Lower lobe of right lung (tissue), 2 donors: Measurements from ENCODE around the gene RCC1. TPM values are rescaled to one million over a fixed set of nuclear protein-coding genes. Genes with fewer than 3 reads are reported as not detected.
"Not testable (repeated sequence)": the region's sequence is repeated elsewhere in the genome, so short reads cannot be mapped to it uniquely, and the experiment has no call there.

Source experiments
- ATAC-seq, 2 donors: fragments of 200-7000 bp; cut with Tn5 transposase; one replicate each; pipeline ENCODE4 v1.9.1; 2020 to 2022; ENCODE audit warnings: mild to moderate bottlenecking in 2 of 2, moderate library complexity in 2 of 2
- DNase-seq: peaks from one replicate; pipeline ENCODE4 v3.0.0-alpha.2; 2020
- H3K27ac ChIP-seq: fragments of 200-600 bp; one replicate; pipeline ENCODE4 v1.8.0; 2022
- H3K27me3 ChIP-seq: fragments of 200-600 bp; one replicate; pipeline ENCODE4 v1.8.0; 2022; ENCODE audit warnings: low read depth
- H3K36me3 ChIP-seq: fragments of 200-600 bp; one replicate; pipeline ENCODE4 v1.8.0; 2022; ENCODE audit warnings: mild to moderate bottlenecking
- H3K4me1 ChIP-seq: fragments of 200-600 bp; one replicate; pipeline ENCODE4 v1.8.0; 2022
- H3K4me3 ChIP-seq: fragments of 200-600 bp; one replicate; pipeline ENCODE4 v1.8.0; 2022; ENCODE audit warnings: mild to moderate bottlenecking
- H3K9me3 ChIP-seq: fragments of 200-600 bp; one replicate; pipeline ENCODE4 v1.8.0; 2022
- CTCF ChIP-seq: fragments of 200-600 bp; IDR thresholded peaks from one replicate; pipeline ENCODE4 v1.8.0; 2022; ENCODE audit warnings: antibody characterized with exemption, mild to moderate bottlenecking
- intact Hi-C: fragments of 100-400 bp; cut with DNase I; formaldehyde crosslinking; loops from one replicate; pipeline ENCODE4 v1.11.0; 2022
- total RNA-seq: library from RNA; stranded (reverse); fragmentation: NEBNext Ultra II Directional; extraction: Animal tissue kit (Norgen Biotek cat#: 25700); gene quantifications from one replicate; pipeline ENCODE4 v1.2.1, GENCODE V29; 2021
- donor health status: DM: no; HTN: yes; CAD: no; lungs with severe emphysema.

The RCC1 gene
- total RNA-seq, 1 donor from 2014 or later, result 29.1 TPM

DNA sequence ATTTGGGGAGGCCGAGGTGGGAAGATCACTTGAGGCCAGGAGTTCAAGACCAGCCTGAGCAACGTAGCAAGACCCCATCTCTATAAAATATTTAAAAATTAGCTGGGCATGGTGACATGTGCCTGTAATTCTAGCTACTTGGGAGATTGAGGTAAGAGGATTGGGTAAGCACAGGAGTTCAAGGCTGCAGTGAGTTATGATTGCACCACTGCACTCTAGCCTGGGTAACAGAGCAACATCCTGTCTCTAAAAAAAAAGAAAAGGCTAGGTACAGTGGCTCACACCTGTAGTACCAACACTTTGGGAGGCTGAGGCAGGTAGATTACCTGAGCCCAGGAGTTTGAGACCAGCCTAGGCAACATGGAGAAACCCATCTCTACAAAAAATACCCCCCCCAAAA lies 35.7 kb upstream of the RCC1 start:
- H3K9me3 ChIP-seq, result no peaks in the 10 kb centered on the region
- no peaks in the 10 kb centered on the region for H3K4me1 ChIP-seq
- ATAC-seq (no peak), DNase-seq (no peak)
- intact Hi-C loops, result no loop called here
- no peak for TF ChIP-seq CTCF
- no peak overlapping the region for H3K4me3 ChIP-seq
- H3K36me3 ChIP-seq, result peaks cover 63% of the 10 kb centered on the region
- H3K27me3 ChIP-seq, result no peaks in the 10 kb centered on the region
- H3K27ac ChIP-seq, result no peak overlapping the region

DNA sequence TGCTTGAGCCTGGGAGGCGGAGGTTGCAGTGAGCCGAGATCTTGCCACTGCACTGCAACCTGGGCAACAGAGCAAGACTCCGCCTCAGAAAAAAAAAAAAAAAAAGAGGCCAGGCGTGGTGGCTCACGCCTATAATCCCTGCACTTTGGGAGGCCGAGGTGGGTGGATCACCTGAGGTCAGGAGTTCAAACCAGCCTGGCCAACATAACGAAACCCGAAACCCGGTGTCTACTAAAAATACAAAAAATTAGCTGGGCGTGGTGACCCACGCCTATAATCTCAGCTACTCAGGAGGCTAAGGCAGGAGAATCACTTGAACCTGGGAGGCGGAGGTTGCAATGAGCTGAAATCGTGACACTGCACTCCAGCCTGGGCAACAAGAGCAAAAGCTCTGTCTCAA lies 26.3 kb upstream of the RCC1 start:
- DNase-seq, H3K4me1 ChIP-seq, H3K27me3 ChIP-seq, intact Hi-C loops, H3K27ac ChIP-seq, H3K4me3 ChIP-seq, ATAC-seq, H3K9me3 ChIP-seq: not testable (repeated sequence)
- peaks cover 90% of the 10 kb centered on the region for H3K36me3 ChIP-seq

DNA sequence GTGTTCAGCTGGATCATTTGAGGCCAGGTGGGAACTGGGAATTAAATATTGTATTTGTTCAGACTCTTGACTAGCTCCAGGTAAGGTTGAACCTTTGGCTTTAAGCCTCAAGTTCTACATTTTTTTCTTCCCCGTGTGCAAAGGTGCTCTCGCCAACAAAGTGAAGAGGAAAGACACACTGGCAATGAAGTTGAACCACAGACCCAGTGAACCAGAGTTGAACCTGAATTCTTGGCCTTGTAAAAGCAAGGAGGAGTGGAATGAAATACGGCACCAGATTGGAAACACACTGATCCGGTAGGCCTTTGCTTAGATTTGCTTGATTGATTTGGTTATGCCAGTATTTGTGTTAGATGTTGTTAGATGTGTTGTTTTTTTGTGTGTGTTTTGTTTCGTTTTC lies 25.5 kb upstream of the RCC1 start:
- no peak for TF ChIP-seq CTCF
- no peak for DNase-seq
- ATAC-seq, result no peak
- H3K9me3 ChIP-seq, result no peaks in the 10 kb centered on the region
- no peak overlapping the region for H3K27ac ChIP-seq
- H3K4me3 ChIP-seq, result no peak overlapping the region
- H3K4me1 ChIP-seq, result no peaks in the 10 kb centered on the region
- H3K27me3 ChIP-seq, result no peaks in the 10 kb centered on the region
- peaks cover 90% of the 10 kb centered on the region for H3K36me3 ChIP-seq
- intact Hi-C loops, result no loop called here

GRCh38 chr1:28482138-28482537 lies 23.7 kb upstream of the RCC1 start:
- Histone ChIP-seq H3K4me1 (no peaks in the 10 kb centered on the region), H3K4me3 (no peak overlapping the region), H3K27me3 (no peaks in the 10 kb centered on the region), H3K9me3 (no peaks in the 10 kb centered on the region), H3K27ac (no peak overlapping the region), H3K36me3 (peaks cover 81% of the 10 kb centered on the region)
- intact Hi-C loops, result no loop called here
- DNase-seq (no peak), ATAC-seq (no peak)
- no peak for TF ChIP-seq CTCF

GRCh38 chr1:28482702-28483101 lies 23.1 kb upstream of the RCC1 start:
- no peak overlapping the region for H3K27ac ChIP-seq
- no peak for DNase-seq
- no peak overlapping the region for H3K4me3 ChIP-seq
- no peaks in the 10 kb centered on the region for H3K9me3 ChIP-seq
- no peak for ATAC-seq
- peaks cover 75% of the 10 kb centered on the region for H3K36me3 ChIP-seq
- no peak for TF ChIP-seq CTCF
- intact Hi-C loops, result no loop called here
- H3K4me1 ChIP-seq, result no peaks in the 10 kb centered on the region
- H3K27me3 ChIP-seq, result no peaks in the 10 kb centered on the region

DNA sequence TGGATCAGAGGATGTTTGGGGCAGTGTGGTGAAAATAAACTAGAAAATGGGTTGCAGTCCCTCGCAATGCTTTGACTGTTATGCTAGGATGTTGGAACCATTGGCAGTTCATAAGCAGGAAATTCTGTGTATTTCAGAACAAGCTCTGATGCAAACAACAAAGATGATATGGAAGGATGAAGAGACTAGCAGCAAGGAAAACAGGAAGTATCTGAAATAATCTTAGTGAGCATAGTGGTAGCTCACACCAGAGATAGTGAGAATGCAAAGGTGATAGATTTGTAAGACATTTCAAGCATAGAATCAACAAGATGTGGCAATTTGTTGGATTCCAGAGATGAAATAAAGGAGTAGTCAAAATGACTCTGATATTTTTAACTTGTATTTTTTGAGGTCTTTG lies 11.1 kb upstream of the RCC1 start:
- ATAC-seq (no peak), DNase-seq (no peak)
- Histone ChIP-seq H3K36me3 (peaks cover 90% of the 10 kb centered on the region), H3K27ac (no peak overlapping the region), H3K9me3 (no peaks in the 10 kb centered on the region), H3K27me3 (no peaks in the 10 kb centered on the region), H3K4me3 (no peak overlapping the region), H3K4me1 (no peaks in the 10 kb centered on the region)
- TF ChIP-seq CTCF, result no peak
- intact Hi-C loops, result no loop called here
